Measurements from ENCODE around the gene DRICH1.
"Not testable (repeated sequence)": the region's sequence is repeated elsewhere in the genome, so short reads cannot be mapped to it uniquely, and the experiment has no call there.

Gene DRICH1

DNA sequence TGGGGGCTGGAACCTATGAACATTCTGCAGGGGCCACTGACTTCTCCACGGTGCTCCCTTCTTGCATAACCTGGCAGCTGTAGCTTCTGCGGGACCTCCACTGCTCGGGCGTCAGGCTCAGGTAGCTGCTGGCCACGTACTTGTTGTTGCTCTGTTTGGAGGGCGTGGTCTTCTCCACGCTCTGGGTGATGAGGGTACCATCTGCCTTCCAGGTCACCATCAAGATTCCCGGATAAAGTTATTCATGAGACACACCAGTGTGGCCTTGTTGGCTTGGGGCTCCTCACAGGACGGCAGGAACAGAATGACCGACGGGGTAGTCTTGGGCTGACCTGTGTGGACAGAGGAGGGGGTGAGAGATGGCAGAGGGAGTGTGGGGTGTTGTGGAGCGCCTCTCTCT is 6.5 kb upstream of the DRICH1 start:
- H3K4me3 ChIP-seq (ENCODE audit: low read depth, low read length): no peak overlapping the region
- DNase-seq (ENCODE audit: low read depth, low spot score): no peak
- no peak for TF ChIP-seq CTCF (IDR thresholded peaks at IDR 0.05; ENCODE audit: low read depth, low read length)
- in situ Hi-C loops (cut with HindIII; ENCODE audit: low sequenced_read_pairs): no loop called here

DNA sequence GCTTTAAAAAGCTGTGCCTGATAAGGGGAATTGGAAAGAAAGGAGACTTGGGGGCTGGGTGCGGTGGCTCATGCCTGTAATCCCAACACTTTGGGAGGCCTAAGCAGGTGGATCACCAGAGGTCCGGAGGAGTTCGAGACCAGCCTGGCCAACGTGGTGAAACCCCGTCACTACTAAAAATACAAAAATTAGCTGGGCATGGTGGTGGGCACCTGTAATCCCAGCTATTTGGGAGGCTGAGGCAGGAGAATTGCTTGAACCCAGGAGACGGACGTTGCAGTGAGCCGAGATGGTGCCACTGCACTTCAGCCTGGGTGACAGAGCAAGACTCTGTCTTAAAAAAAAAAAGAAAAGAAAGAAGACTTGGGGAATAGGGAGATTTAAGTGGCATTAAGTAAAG is 3.2 kb upstream of the DRICH1 start:
- H3K4me3 ChIP-seq (ENCODE audit: low read depth, low read length); DNase-seq (ENCODE audit: low read depth, low spot score); in situ Hi-C loops (cut with HindIII; ENCODE audit: low sequenced_read_pairs): not testable (repeated sequence)

- in situ Hi-C loops (cut with HindIII; ENCODE audit: low sequenced_read_pairs); DNase-seq (ENCODE audit: low read depth, low spot score); H3K4me3 ChIP-seq (ENCODE audit: low read depth, low read length): not testable (repeated sequence)
These were observed 3.9 kb downstream of the DRICH1 start for GRCh38 chr22:23628056-23628743.

DNA sequence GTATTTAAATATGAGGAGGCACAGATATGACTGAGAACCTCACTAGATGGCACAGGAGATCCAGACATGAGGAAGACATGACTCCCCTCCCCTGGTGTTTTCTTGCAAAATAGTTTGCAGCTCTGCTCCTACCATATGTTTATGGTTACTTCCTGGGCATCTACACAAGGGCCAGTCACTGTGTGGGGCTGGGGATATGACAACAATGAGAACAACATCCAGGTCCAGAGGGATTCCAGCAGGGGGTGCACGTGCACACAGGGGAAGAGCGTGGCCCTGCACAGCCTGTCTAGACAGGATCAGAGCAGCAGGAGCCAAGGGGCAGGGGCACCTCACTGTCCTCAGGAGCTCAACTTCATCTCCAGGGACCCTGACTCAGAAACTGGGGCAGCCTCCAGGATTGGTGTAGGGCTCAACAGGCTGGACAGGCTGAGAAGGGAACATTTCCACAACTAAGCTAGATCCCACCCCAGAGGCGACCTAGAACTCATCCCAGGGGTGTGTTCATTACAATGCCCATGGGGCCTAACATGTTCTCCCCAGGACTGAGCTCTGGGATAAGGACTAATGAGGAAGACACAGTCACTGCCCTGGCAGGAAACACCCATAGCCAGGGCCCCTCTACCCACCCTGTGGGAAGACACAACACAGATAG is 4.6 kb downstream of the DRICH1 start:
- H3K4me3 ChIP-seq (ENCODE audit: low read depth, low read length); DNase-seq (ENCODE audit: low read depth, low spot score); in situ Hi-C loops (cut with HindIII; ENCODE audit: low sequenced_read_pairs): not testable (repeated sequence)
- peak; percentile 43 for TF ChIP-seq CTCF (IDR thresholded peaks at IDR 0.05; ENCODE audit: low read depth, low read length)

GRCh38 chr22:23626286-23626975 is 5.7 kb downstream of the DRICH1 start:
- TF ChIP-seq CTCF (IDR thresholded peaks at IDR 0.05; ENCODE audit: low read depth, low read length): no peak
- in situ Hi-C loops (cut with HindIII; ENCODE audit: low sequenced_read_pairs): no loop called here
- no peak for DNase-seq (ENCODE audit: low read depth, low spot score)
- H3K4me3 ChIP-seq (ENCODE audit: low read depth, low read length): no peak overlapping the region

- in situ Hi-C loops (cut with HindIII; ENCODE audit: low sequenced_read_pairs): no loop called here
These were observed 9.5 kb downstream of the DRICH1 start for GRCh38 chr22:23622634-23623033.

GRCh38 chr22:23621916-23622315 is 10.2 kb downstream of the DRICH1 start:
- H3K4me3 ChIP-seq (ENCODE audit: low read depth, low read length); DNase-seq (ENCODE audit: low read depth, low spot score); in situ Hi-C loops (cut with HindIII; ENCODE audit: low sequenced_read_pairs): not testable (repeated sequence)

More at GRCh38 chr22:23622634-23623033, 9.5 kb downstream of the DRICH1 start:
- no peak for TF ChIP-seq CTCF (IDR thresholded peaks at IDR 0.05; ENCODE audit: low read depth, low read length)
- H3K4me3 ChIP-seq (ENCODE audit: low read depth, low read length): no peak overlapping the region
- no peak for DNase-seq (ENCODE audit: low read depth, low spot score)

Data from astrocyte of the spinal cord (primary cell).